GM18858 (cell line): Measurements from ENCODE around the gene TTLL5.

Experiments
- ATAC-seq: cut with Tn5 transposase; IDR thresholded peaks from one replicate; pipeline ENCODE4 v1.9.1; 2021; ENCODE audit not compliant: unreplicated experiment

Gene TTLL5

GRCh38 chr14:75983019-75983358 is 321.9 kb downstream of the TTLL5 start:
- no peak for ATAC-seq

- no peak for ATAC-seq
These were observed 323.6 kb downstream of the TTLL5 start for GRCh38 chr14:75984674-75985073.

GRCh38 chr14:75985618-75986438 is 324.8 kb downstream of the TTLL5 start, which contains the start of gene IFT43:
Gene IFT43, plus strand, starts transcription at chr14:75985763. Its CDS starts 24 bp downstream, at chr14:75985787.
- ATAC-seq: peak; percentile 56

- no peak for ATAC-seq
These were observed 325.4 kb downstream of the TTLL5 start for GRCh38 chr14:75986439-75986765.

- ATAC-seq: no peak
These were observed 326.3 kb downstream of the TTLL5 start for GRCh38 chr14:75987201-75987970.

GRCh38 chr14:75989134-75989533 is 328.1 kb downstream of the TTLL5 start:
- ATAC-seq: no peak

GRCh38 chr14:75990297-75990696 is 329.3 kb downstream of the TTLL5 start:
- ATAC-seq: no peak

GRCh38 chr14:75991753-75992152 is 330.7 kb downstream of the TTLL5 start:
- ATAC-seq: no peak

GRCh38 chr14:75993567-75994041 is 332.6 kb downstream of the TTLL5 start:
- no peak for ATAC-seq

GRCh38 chr14:75995372-75996041 is 334.5 kb downstream of the TTLL5 start:
- no peak for ATAC-seq

- no peak for ATAC-seq
These were observed 335.4 kb downstream of the TTLL5 start for GRCh38 chr14:75996488-75996887.

- ATAC-seq: no peak
These were observed 338.6 kb downstream of the TTLL5 start for GRCh38 chr14:75999511-76000190.

GRCh38 chr14:76002383-76002782 is 341.3 kb downstream of the TTLL5 start:
- no peak for ATAC-seq
